Lung (tissue), 16 donors: ENCODE results near the gene MITF. TPM values are rescaled to one million over a fixed set of nuclear protein-coding genes. Genes with fewer than 3 reads are reported as not detected.
A peak's percentile ranks its signal among the peaks of the same experiment; 100 is the strongest.

Experiments
- ATAC-seq: fragments of 200-7000 bp; cut with Tn5 transposase; one replicate; pipeline ENCODE4 v1.9.1; 2020; ENCODE audit warnings: moderate number of reproducible peaks; ENCODE audit not compliant: insufficient read depth, low FRiP score
- DNase-seq, 3 donors: peaks; one replicate each; pipeline ENCODE4 v3.0.0-alpha.2; 2013 to 2017
- H3K27ac ChIP-seq, 2 donors: one replicate each; pipeline ENCODE4 v1.5.1; 2013; ENCODE audit warnings: mild to moderate bottlenecking in 2 of 2, moderate library complexity in 2 of 2, control low read depth in 1 of 2, inconsistent platforms in 1 of 2, low read depth in 1 of 2, low read length in 1 of 2
- H3K27me3 ChIP-seq, 3 donors: one replicate each; pipeline ENCODE4 v1.5.1; 2013; ENCODE audit warnings: low read length in 2 of 3; ENCODE audit not compliant: control insufficient read depth in 3 of 3, insufficient read depth in 3 of 3
- H3K36me3 ChIP-seq, 4 donors: one replicate each; pipeline ENCODE4 v1.5.1; 2013; ENCODE audit warnings: low read length in 4 of 4, mild to moderate bottlenecking in 1 of 4, moderate library complexity in 1 of 4; ENCODE audit not compliant: control insufficient read depth in 4 of 4, insufficient read depth in 4 of 4
- H3K4me1 ChIP-seq, 5 donors: one replicate each; pipeline ENCODE4 v1.5.1; 2013; ENCODE audit warnings: low read length in 5 of 5, mild to moderate bottlenecking in 2 of 5, moderate library complexity in 1 of 5; ENCODE audit not compliant: control insufficient read depth in 5 of 5, insufficient read depth in 5 of 5
- H3K4me3 ChIP-seq: one replicate; pipeline ENCODE4 v1.5.1; 2013; ENCODE audit warnings: mild to moderate bottlenecking, control low read depth, moderate library complexity
- H3K9ac ChIP-seq, 2 donors: one replicate each; pipeline ENCODE4 v1.5.1; 2013; ENCODE audit warnings: low read length in 2 of 2, control low read depth in 1 of 2; ENCODE audit not compliant: insufficient read depth in 1 of 2
- H3K9me3 ChIP-seq, 4 donors: one replicate each; pipeline ENCODE4 v1.5.1; 2013; ENCODE audit warnings: low read length in 3 of 4, mild to moderate bottlenecking in 1 of 4, moderate library complexity in 1 of 4; ENCODE audit not compliant: control insufficient read depth in 4 of 4, insufficient read depth in 3 of 4
- WGBS, 2 donors: extraction: QIAGEN DNeasy Blood & Tissue Kit; methylation state at CpG; one replicate each; pipeline ENCODE4 v1.1.7; 2013; 5-methylcytosine and 5-hydroxymethylcytosine counted together
- long read RNA-seq, 5 donors: transcript quantifications; one replicate each; lab custom pipeline, GENCODE V29; 2026
- polyA plus RNA-seq, 2 donors: library from polyadenylated mRNA; stranded (reverse); fragments of 200-250 nt; gene quantifications; one replicate each; pipeline ENCODE4 v1.2.1, GENCODE V29; 2013
- total RNA-seq, 2 donors: library from RNA; depleted of rRNA in 1 of 2; stranded (reverse); fragments of >200 nt in 1 of 2; gene quantifications; one replicate each; pipeline ENCODE4 v1.2.1, GENCODE V29; 2014 to 2021
- TF ChIP-seq, protein P1 (sequence below): IDR thresholded peaks from 2 replicates; pipeline ENCODE4 v1.5.1; 2012; ENCODE audit warnings: mild to moderate bottlenecking; ENCODE audit errors: control extremely low read depth, extremely low read depth
- donor health status: control.
- donor health status: control.
- donor health status: Bipolar disorder and iron deficiency.
- donor health status: healthy.
- donor health status: DM: yes; HTN: yes; CAD: no.

The MITF gene, protein sequence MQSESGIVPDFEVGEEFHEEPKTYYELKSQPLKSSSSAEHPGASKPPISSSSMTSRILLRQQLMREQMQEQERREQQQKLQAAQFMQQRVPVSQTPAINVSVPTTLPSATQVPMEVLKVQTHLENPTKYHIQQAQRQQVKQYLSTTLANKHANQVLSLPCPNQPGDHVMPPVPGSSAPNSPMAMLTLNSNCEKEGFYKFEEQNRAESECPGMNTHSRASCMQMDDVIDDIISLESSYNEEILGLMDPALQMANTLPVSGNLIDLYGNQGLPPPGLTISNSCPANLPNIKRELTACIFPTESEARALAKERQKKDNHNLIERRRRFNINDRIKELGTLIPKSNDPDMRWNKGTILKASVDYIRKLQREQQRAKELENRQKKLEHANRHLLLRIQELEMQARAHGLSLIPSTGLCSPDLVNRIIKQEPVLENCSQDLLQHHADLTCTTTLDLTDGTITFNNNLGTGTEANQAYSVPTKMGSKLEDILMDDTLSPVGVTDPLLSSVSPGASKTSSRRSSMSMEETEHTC
- total RNA-seq (10 to 100 TPM; 18.1 to 28.0 TPM), polyA plus RNA-seq (1 to 10 TPM; 5.0 to 5.9 TPM)
- long read RNA-seq, donor 1, full-length matches to known transcripts = 1 of 1 reads
- long read RNA-seq, donor 1, partial matches to known transcripts = 0 of 1 reads
- long read RNA-seq, donor 1, other reads (novel, unspliced or antisense) = 0 of 1 reads
- long read RNA-seq, donor 2 = 0 reads
- long read RNA-seq, donor 3 = 0 reads
- long read RNA-seq, donor 4 = 0 reads
- long read RNA-seq, donor 5, full-length matches to known transcripts = 2 of 2 reads
- long read RNA-seq, donor 5, partial matches to known transcripts = 0 of 2 reads
- long read RNA-seq, donor 5, other reads (novel, unspliced or antisense) = 0 of 2 reads

DNA sequence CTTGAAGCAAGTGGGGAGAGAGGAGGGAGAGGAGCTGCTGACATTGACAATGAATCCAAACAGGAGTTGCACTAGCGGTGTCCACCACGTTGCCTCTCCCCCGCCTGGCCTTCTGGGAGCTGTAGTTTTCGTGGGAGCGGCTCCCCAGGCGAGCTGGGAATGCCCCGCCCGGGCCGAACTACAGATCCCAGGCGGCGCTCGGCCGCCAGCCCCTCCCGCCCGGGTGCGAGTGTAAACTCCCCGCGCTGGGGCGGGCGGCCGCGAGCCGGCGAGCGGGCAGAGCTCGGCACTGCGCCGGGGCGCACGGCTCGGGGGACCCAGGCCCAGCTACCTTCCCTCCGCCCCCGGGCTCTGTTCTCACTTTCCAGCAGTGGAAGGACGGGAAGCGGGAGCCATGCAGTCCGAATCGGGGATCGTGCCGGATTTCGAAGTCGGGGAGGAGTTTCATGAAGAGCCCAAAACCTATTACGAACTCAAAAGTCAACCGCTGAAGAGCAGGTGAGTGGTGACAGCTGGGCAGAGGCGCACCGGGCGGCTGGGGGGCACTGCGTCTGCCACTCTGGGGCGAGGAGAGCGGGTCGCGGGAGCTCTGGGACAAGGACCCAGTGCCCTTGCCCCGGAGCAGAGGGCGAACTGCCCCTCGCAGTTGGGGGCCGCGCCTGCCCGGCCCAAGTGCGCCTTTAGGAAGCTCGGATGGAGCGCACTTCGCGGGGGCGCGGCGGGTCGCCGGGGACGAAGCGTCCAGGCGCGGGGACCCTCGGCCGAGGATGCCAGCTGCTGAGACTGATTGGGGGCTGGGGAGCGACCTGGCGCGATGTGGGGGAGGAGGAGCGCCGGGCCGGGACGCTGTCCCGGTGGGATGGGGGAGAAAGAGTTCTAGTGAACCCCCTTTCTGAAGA is at the start of gene MITF:
Gene MITF, plus strand, starts transcription at position 261 of the 899 bp plus-strand sequence. Its CDS starts 134 bp downstream, at position 395.
- peak; percentile 98 for ATAC-seq
- peak; percentile 93 to 94 (median 94) for DNase-seq
- Histone ChIP-seq H3K9ac (peak within 1 kb of the TSS in 1 of 2 donors; percentile 75), H3K4me3 (peak within 1 kb of the TSS; percentile 76), H3K4me1 (peaks cover 0 to 23% (median 6%) of the 10 kb centered on the region in 5 donors), H3K36me3 (no peaks in the 10 kb centered on the region), H3K9me3 (no peaks in the 10 kb centered on the region), H3K27me3 (peaks cover 0 to 9% (median 7%) of the 10 kb centered on the region in 3 donors), H3K27ac (peak within 1 kb of the TSS; percentile 69 to 91)
- 0% methylated on average over 80 to 81 of the region's 81 CpGs for WGBS, 2 donors
- TF ChIP-seq, protein P1, sequence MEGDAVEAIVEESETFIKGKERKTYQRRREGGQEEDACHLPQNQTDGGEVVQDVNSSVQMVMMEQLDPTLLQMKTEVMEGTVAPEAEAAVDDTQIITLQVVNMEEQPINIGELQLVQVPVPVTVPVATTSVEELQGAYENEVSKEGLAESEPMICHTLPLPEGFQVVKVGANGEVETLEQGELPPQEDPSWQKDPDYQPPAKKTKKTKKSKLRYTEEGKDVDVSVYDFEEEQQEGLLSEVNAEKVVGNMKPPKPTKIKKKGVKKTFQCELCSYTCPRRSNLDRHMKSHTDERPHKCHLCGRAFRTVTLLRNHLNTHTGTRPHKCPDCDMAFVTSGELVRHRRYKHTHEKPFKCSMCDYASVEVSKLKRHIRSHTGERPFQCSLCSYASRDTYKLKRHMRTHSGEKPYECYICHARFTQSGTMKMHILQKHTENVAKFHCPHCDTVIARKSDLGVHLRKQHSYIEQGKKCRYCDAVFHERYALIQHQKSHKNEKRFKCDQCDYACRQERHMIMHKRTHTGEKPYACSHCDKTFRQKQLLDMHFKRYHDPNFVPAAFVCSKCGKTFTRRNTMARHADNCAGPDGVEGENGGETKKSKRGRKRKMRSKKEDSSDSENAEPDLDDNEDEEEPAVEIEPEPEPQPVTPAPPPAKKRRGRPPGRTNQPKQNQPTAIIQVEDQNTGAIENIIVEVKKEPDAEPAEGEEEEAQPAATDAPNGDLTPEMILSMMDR = no peak

DNA sequence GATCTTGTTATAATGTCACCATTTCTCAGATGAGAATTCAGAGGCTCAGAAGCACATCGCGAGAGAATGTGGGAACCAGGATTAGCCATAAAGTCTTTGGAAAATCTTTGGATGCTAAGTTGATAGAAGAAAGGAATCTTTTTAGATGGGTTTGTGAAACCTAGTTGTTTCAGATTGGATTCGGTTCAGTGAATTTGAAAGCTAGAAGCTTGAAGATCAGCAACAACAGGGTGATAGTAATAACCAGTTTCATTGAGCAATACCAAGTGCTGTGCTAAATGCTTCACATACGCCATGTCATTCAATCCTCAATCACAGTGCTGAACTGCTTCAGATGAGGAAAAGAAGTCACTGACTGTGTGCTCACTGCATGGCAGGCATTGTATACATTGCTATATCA is 47.4 kb upstream of the MITF start:
- TF ChIP-seq, protein P1 = no peak
- no peaks in the 10 kb centered on the region for H3K36me3 ChIP-seq
- H3K27me3 ChIP-seq = no peaks in the 10 kb centered on the region
- no peak overlapping the region for H3K9ac ChIP-seq
- ATAC-seq (no peak), DNase-seq (peak in 1 of 3 donors; percentile 48)
- H3K4me3 ChIP-seq = no peak overlapping the region
- no peak overlapping the region for H3K27ac ChIP-seq
- no peaks in the 10 kb centered on the region for H3K9me3 ChIP-seq
- 77 to 91% methylated on average over 4 of the region's 4 CpGs for WGBS, 2 donors
- no peaks in the 10 kb centered on the region for H3K4me1 ChIP-seq

DNA sequence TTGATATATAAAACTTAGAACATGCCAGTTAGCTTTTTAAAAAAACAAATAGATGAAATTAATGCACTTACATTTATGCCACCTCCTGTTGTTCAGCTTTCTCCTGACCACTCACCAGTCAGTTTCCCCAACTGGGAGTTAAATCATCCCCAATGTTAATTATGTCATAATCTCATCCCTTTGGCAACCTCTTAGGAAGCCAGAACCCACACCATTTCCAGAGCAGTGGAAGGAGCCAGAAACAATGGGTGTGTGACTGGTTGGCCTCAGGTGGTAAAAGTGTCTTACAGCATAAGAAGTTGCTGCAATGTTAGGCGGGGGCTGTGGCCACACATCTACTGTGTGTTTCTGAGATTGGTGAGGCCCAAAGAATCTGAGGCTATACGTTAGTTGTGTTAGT is 46.5 kb upstream of the MITF start:
- H3K9ac ChIP-seq = no peak overlapping the region
- no peaks in the 10 kb centered on the region for H3K4me1 ChIP-seq
- H3K27ac ChIP-seq = no peak overlapping the region
- no peaks in the 10 kb centered on the region for H3K36me3 ChIP-seq
- WGBS, 2 donors = 87% methylated on average over 2 of the region's 2 CpGs
- no peak overlapping the region for H3K4me3 ChIP-seq
- no peaks in the 10 kb centered on the region for H3K9me3 ChIP-seq
- H3K27me3 ChIP-seq = no peaks in the 10 kb centered on the region
- DNase-seq (no peak), ATAC-seq (no peak)
- TF ChIP-seq, protein P1 = no peak
